ENCODE data around the gene PNP.

Gene PNP

DNA sequence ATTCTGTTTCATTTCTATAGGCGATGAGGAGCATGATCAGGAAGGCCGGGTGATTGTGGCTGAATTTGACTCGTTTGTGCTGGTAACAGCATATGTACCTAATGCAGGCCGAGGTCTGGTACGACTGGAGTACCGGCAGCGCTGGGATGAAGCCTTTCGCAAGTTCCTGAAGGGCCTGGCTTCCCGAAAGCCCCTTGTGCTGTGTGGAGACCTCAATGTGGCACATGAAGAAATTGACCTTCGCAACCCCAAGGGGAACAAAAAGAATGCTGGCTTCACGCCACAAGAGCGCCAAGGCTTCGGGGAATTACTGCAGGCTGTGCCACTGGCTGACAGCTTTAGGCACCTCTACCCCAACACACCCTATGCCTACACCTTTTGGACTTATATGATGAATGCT is 12.2 kb upstream of the PNP start:
- Histone ChIP-seq H3K27me3 (ENCODE audit: insufficient read depth, low read depth) (no peaks in the 10 kb centered on the region), H3K4me2 (peak overlapping the region; percentile 79; the same call in 1 of the 2 replicates), H3K79me2 (ENCODE audit: insufficient read depth, low read depth) (peaks cover 43% of the 10 kb centered on the region), H3K36me3 (ENCODE audit: insufficient read depth) (no peaks in the 10 kb centered on the region), H3K4me3 (IDR thresholded peaks at IDR 0.05; ENCODE audit: insufficient read depth, low read depth, low read length) (no peak overlapping the region), H3K27ac (no peak overlapping the region), H4K20me1 (ENCODE audit: insufficient read depth) (no peaks in the 10 kb centered on the region), H3K9ac (no peak overlapping the region), H2AFZ (ENCODE audit: low read depth) (no peak overlapping the region), H3K4me1 (ENCODE audit: low read depth, poor library complexity, severe bottlenecking) (peaks cover 23% of the 10 kb centered on the region)
- TF ChIP-seq, protein P1, sequence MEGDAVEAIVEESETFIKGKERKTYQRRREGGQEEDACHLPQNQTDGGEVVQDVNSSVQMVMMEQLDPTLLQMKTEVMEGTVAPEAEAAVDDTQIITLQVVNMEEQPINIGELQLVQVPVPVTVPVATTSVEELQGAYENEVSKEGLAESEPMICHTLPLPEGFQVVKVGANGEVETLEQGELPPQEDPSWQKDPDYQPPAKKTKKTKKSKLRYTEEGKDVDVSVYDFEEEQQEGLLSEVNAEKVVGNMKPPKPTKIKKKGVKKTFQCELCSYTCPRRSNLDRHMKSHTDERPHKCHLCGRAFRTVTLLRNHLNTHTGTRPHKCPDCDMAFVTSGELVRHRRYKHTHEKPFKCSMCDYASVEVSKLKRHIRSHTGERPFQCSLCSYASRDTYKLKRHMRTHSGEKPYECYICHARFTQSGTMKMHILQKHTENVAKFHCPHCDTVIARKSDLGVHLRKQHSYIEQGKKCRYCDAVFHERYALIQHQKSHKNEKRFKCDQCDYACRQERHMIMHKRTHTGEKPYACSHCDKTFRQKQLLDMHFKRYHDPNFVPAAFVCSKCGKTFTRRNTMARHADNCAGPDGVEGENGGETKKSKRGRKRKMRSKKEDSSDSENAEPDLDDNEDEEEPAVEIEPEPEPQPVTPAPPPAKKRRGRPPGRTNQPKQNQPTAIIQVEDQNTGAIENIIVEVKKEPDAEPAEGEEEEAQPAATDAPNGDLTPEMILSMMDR (conservative IDR thresholded peaks at IDR 0.05; ENCODE audit: low read depth, low read length): no peak

DNA sequence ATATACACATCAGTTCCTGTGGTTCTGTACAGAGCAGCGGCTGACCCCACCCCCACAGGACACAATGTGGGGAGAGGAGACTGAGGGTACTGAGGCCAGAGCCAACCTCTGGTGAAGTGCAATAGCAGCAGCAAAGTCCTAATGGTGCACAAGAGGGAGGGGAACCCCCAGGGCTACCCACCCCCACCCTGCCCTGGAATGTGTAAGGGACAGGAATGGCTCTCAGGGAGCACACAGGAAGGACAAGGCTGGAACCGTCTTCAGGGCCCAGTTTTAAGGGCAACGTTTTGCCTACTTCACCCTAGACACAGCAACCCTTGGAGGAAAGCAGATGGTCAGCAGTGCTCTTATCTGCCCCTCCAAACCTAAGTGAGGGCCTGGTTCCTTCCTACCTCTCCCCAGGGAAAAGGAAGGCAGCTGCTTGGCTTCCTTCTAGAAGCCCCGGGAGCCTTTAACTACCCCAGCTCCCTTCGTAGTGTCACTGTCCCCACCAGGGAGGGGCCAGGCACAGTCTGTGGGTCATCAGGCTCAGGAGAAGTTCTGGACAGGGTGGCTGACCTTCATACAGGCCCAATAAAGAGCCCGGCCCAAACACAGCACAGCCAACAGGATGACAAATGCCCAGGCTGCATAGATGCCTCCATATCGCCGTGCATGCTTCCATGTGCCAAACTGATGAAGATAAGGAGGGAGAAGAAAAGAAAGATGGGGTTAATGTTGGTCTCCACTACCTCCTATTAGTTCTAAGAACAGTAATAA is 11.0 kb upstream of the PNP start:
- H3K9ac ChIP-seq: no peak overlapping the region
- H3K4me1 ChIP-seq (ENCODE audit: low read depth, poor library complexity, severe bottlenecking): peaks cover 20% of the 10 kb centered on the region
- no peak overlapping the region for H3K4me2 ChIP-seq
- H2AFZ ChIP-seq (ENCODE audit: low read depth): no peak overlapping the region
- H3K79me2 ChIP-seq (ENCODE audit: insufficient read depth, low read depth): peaks cover 38% of the 10 kb centered on the region
- no peak overlapping the region for H3K27ac ChIP-seq
- TF ChIP-seq, protein P1 (conservative IDR thresholded peaks at IDR 0.05; ENCODE audit: low read depth, low read length): no peak
- H4K20me1 ChIP-seq (ENCODE audit: insufficient read depth): no peaks in the 10 kb centered on the region
- H3K36me3 ChIP-seq (ENCODE audit: insufficient read depth): no peaks in the 10 kb centered on the region
- H3K27me3 ChIP-seq (ENCODE audit: insufficient read depth, low read depth): no peaks in the 10 kb centered on the region
- H3K4me3 ChIP-seq (IDR thresholded peaks at IDR 0.05; ENCODE audit: insufficient read depth, low read depth, low read length): no peak overlapping the region

DNA sequence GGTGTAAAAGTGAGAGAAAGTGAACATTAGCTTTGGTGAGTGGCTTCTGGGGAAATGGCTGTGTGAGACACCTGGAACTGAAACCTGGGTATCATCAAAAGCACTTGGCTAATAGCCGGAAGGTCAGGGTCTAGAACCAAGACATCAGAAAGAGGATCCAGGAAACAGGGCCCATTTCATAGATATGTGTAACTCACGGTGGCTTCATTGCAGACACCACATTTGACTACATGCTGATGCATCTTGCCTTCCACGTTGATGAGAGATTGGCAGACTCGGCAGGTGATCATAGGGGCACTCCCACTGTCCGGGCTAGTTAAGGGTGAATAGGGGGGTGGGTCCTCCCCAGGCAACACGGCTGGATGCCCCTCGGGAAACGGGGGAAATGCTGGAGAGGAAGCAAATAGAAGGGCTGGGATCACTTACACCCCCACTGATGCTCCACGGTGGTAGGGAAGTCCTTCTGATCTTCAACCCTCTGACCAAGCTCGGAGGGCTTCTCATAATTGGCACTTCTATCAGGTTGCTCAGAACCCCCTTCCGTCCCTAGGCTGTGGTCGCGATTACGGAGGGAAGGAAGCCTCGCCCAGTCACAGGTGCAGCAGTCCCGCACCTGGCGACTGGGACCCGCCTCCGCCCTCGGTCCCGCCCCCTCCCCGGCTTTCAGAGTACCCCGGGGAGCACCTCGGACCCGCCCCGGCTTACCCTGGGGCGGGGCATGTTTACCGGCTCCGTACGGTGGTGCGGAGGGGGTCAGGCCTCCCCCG is 8.6 kb upstream of the PNP start:
- TF ChIP-seq, protein P1 (conservative IDR thresholded peaks at IDR 0.05; ENCODE audit: low read depth, low read length): no peak
- Histone ChIP-seq H3K4me2 (peak overlapping the region; percentile 68; the same call in 1 of the 2 replicates), H3K79me2 (ENCODE audit: insufficient read depth, low read depth) (peaks cover 24% of the 10 kb centered on the region), H3K36me3 (ENCODE audit: insufficient read depth) (no peaks in the 10 kb centered on the region), H4K20me1 (ENCODE audit: insufficient read depth) (no peaks in the 10 kb centered on the region), H3K27ac (peak overlapping the region; percentile 59), H3K9ac (peak overlapping the region; percentile 49; the same call in 1 of the 2 replicates), H3K4me1 (ENCODE audit: low read depth, poor library complexity, severe bottlenecking) (peaks cover 15% of the 10 kb centered on the region), H3K27me3 (ENCODE audit: insufficient read depth, low read depth) (no peaks in the 10 kb centered on the region), H2AFZ (ENCODE audit: low read depth) (no peak overlapping the region; the same call in 1 of the 2 replicates), H3K4me3 (IDR thresholded peaks at IDR 0.05; ENCODE audit: insufficient read depth, low read depth, low read length) (no peak overlapping the region)

DNA sequence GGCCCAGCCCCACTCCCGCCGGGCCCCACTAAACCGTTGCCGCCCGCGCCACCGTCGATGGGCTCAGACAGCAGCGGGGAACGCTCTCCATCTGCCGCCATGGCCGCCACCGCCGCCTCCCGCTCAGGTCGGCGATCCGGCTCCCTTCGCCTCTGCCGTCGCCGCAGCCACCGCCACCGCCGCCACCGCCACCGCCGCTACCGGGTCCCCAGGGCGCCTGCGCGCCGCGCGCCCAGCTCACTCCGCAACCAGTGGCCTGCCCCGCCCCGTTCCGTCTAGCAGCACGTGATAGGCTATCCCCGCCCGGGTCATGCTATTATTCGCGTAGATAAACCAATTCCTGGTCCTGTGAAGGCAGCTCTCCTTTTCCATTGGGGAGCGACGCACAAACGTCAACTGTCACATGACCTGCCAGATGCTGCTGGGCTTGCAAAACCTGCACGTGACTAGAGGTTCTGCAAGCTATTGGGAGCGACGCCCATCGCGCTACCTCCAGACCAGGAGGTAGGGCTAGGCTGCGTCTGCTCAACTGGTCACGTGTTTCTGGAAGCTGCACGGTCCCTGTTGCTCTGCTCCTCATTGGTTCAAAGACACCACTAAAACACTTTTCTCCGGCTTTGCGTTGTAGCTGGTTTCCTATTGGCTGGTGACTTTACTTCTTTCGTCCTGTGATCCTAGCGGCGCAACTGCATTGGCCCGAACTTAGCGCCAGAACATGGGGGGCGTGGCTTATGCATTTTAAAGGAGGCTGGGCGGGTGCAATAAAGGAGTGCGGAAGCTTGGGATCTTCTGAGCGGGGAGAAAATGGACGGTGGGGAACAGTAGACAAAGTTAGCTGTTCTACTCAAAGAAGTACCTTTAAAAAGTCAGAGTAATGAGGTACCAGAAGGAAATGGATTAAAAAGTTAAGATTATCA is 7.7 kb upstream of the PNP start, which contains the start of gene PIP4P1:
Gene PIP4P1, minus strand, starts transcription at position 210 of the 917 bp plus-strand sequence. Its CDS starts 109 bp downstream, at position 101.
- H4K20me1 ChIP-seq (ENCODE audit: insufficient read depth): no peaks in the 10 kb centered on the region
- H3K27me3 ChIP-seq (ENCODE audit: insufficient read depth, low read depth): no peaks in the 10 kb centered on the region
- TF ChIP-seq, protein P1 (conservative IDR thresholded peaks at IDR 0.05; ENCODE audit: low read depth, low read length): no peak
- H3K36me3 ChIP-seq (ENCODE audit: insufficient read depth): no peaks in the 10 kb centered on the region
- H3K4me2 ChIP-seq: peak within 1 kb of the TSS; percentile 68
- peak within 1 kb of the TSS; percentile 49; the same call in 1 of the 2 replicates for H3K9ac ChIP-seq
- H3K4me3 ChIP-seq (IDR thresholded peaks at IDR 0.05; ENCODE audit: insufficient read depth, low read depth, low read length): no peak within 1 kb of the TSS
- peak within 1 kb of the TSS; percentile 60 for H2AFZ ChIP-seq (ENCODE audit: low read depth)
- H3K27ac ChIP-seq: peak within 1 kb of the TSS; percentile 59
- peaks cover 15% of the 10 kb centered on the region for H3K79me2 ChIP-seq (ENCODE audit: insufficient read depth, low read depth)
- H3K4me1 ChIP-seq (ENCODE audit: low read depth, poor library complexity, severe bottlenecking): peaks cover 11% of the 10 kb centered on the region

Measured in KMS-11 (cell line).